HL-60/S4 treated with phorbol 12-myristate 13-acetate at 8.2 ng/mL for 4 days and 3 days (cell line): ENCODE measurements around the gene PNKD.
"Not testable (repeated sequence)": the region's sequence is repeated elsewhere in the genome, so short reads cannot be mapped to it uniquely, and the experiment has no call there.

Source experiments
- in situ Hi-C: fragments of 300-500 bp; cut with MboI; formaldehyde crosslinking; loops from 2 replicates; pipeline ENCODE4 v1.15.0; 2022; ENCODE audit warnings: low sequenced_read_pairs

PNKD gene

GRCh38 chr2:218290316-218291261, 20.3 kb downstream of the PNKD start:
- in situ Hi-C loops, result no loop called here

DNA sequence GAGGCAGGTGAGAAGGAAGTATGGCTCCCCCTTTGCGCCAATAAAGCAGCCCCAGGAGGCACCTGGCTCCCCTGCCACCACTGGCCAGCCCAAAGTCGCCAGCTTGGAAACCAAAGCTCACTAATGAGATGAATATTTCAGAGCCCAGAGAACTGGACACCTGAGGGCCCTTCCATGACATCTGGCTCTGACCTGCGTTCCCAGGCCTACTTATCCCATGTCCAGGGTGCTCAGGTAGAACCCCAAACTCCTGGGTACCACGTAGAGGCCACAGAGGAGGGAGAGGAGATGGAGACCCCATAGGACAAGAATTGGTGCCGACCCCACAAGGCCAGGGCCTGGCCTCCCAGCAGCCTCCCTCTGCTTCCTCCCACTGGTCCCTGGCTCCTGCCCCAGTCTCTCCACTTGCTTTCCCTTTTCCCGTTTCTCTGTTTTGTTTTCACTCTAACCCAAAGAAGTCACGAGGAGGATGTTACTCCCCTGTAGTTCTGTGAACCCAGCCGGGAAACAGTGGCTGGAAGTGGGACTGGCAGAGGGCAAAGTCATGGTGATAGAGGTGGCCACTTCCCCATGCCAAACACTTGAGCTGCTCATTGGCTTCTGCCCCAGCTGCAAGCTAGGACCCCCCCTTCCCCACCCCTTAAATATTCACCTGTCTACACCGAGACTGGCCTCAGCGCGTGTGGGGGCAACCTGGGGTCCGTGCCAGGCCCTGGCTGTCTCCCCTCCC, 21.2 kb downstream of the PNKD start:
- in situ Hi-C loops, result no loop called here

- in situ Hi-C loops, result no loop called here
Observed at GRCh38 chr2:218292048-218293014, 22.0 kb downstream of the PNKD start, which contains the start of gene TMBIM1. Gene TMBIM1 (minus strand): TSS chr2:218292503. CDS start chr2:218282141, 10,362 bp downstream.

DNA sequence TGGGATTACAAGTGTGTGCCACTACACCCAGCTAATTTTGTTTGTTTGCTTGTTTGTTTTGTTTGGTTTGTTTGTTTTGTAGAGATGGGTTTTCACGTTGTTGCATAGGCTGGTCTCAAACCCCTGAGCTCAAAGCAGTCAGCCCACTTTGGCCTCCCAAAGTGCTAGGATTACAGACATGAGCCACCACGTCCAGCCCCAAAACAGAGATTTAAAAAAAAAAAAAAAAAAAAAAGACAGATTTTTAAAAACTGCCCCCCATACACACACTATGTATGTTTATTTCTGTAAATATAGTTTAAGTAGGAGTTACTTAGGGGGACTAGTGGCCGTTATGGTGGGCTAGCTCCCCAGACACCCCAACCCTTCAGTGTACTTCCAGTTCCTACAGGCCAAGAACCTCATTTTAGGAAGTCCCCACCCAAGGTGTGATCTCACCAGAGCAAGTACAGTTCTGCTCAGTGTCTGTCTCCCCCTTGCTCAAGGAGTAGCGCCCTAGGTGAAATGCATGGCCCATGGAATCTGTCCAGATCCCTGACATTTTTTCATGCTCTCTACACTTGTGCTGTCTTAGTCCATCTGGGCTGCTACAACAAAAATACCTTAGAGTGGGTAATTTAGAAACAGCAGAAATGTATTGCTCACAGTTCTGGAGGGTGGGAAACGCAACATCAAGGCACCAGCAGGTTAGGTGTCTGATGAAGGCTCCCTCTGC, 23.6 kb downstream of the PNKD start:
- in situ Hi-C loops, result no loop called here

DNA sequence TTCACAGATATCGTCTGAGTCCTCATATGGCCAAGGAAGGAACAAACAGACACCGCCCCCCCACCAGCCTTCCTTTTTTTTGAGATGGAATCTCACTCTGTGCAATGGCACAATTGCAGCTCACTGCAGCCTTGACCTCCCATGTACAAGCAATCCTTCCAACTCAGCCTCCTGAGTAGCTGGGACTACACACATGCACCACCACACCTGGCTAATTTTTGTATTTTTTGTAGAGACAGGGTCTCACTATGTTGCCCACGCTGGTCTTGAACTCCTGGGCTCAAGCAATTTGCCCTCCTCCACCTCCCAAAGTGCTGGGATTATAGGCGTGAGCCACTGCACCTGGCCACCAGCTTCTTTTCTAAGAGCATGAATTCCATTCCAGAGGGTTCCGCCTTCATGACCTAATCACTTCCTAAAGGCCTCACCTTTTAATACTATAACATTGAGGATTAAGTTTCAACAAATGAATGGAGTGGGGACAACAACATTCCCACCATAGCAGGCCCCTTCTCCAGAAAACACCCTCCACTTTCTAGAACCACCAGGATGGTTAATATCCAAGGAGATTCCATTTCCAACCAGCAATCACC, 24.2 kb downstream of the PNKD start:
- in situ Hi-C loops, result no loop called here

- in situ Hi-C loops, result no loop called here
Observed at GRCh38 chr2:218295029-218295428, 24.7 kb downstream of the PNKD start.

DNA sequence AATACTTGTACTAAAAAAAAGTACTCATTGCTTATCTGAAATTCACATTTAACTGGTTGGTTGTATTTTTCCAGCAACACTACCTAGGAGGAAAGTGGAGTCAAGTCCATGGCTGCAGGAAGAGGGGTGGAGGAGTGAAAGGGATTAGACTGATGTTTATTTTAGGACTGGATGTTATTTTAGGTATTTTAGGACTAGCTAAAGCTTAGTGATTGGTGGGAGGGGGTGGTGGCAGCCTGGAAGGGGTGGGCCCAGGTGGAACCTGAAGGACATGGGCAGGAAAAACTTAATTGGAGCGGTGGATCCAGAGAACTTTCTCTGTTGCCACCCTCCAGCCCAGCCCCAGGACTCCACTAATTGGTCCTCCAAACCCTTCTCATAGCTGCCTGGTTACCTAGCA, 25.9 kb downstream of the PNKD start:
- in situ Hi-C loops, result no loop called here

DNA sequence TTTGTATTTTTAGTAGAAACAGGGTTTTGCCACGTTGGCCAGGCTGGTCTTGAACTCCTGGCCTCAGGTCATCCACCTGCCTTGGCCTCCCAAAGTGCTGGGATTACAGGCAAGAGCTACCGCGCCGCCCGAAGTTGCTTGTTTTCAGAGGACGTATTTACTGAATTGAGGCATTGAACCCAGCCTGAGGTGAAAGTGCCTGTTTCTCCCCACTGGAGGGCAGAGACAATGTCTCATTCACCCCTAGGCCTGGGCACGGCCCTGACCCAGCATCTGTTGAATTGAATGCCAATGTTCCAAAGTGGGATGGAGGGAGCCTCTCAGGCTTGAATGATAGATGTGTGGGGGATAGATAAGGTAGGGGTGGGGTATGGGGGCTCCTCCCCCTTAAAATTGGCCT, 26.5 kb downstream of the PNKD start:
- in situ Hi-C loops, result no loop called here

DNA sequence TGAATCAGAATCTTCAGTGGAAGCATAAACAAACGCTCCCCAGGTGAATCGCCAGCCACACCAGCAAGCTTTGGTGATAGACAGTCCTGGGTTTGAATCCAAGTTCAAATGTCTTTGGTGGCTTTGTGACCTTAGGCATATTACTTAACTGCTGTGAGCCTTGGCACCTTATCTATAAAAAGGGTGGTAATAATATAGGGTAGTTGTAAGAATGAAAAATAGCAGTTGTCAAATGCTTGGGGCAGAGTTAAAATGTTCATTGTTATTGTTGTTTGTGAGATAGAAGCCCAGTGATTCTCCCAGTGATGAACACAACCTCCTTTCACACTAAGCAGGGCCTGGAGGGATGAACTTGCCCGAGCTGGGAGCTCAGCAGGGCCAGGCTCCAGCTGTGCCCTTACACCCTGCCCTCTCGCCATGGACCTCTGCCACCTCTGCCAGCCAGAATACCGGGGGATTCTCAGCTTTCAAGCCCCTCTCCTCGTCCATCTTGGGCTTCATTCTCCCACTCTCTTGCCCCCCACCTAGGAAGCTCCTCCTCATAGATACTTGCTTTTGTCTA, 28.1 kb downstream of the PNKD start:
- in situ Hi-C loops, result no loop called here

GRCh38 chr2:218300141-218300540, 29.8 kb downstream of the PNKD start:
- in situ Hi-C loops, result no loop called here

- in situ Hi-C loops, result no loop called here
Observed at GRCh38 chr2:218301176-218301819, 31.0 kb downstream of the PNKD start.

DNA sequence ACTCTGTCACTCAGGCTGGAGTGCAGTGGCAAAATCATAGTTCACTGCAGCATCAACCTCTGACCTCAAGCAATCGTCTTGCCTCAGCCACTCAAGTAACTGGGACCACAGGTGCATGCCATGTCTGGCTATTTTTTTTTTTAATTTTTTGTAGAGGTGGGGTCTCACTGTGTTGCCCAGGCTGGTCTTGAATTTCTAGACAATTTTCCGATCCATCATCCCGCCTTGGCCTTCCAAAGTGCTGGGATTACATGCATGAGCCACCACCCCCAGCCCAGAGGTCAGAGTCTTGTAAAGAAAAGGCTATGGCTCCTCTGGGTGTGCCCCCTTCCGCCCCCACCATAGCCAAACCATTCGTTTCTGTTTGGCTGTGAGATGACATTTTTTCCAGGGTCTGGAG, 35.1 kb downstream of the PNKD start:
- in situ Hi-C loops, result no loop called here

DNA sequence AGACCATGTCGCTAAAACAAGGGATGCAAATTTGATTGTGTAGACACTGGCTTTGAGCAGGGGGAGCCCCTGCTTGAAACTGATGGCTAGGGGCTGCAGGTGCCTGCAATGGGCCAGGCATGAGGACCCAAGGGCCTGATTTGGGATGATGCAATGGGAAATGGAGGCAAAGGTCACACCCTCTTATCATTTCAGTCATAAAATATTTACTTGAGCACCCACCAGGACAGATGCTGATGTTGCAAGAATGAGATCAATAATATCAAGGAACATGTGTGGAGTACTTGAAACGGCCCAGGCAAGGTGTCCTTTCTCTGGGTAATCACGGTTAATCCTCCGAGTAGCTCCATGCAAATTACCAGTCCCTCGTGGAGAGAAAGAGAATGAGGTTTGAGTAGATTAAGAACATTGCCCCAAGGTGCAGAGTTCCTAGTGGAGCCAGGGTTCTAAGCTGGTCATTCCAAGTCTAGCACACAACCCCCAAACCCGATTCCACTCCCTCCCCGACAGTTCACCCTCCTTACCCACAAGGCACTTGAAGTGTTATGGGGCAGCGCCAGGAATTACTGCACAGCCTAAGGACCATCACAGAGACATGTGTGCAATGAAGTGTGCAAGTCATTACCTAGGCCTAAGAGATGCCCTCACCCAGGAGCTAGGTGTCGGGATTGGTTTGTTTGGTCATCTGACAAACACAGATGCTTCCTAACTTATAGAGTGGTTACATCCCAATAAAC, 36.0 kb downstream of the PNKD start:
- in situ Hi-C loops, result no loop called here

GRCh38 chr2:218307415-218308090, 37.2 kb downstream of the PNKD start:
- in situ Hi-C loops, result no loop called here

DNA sequence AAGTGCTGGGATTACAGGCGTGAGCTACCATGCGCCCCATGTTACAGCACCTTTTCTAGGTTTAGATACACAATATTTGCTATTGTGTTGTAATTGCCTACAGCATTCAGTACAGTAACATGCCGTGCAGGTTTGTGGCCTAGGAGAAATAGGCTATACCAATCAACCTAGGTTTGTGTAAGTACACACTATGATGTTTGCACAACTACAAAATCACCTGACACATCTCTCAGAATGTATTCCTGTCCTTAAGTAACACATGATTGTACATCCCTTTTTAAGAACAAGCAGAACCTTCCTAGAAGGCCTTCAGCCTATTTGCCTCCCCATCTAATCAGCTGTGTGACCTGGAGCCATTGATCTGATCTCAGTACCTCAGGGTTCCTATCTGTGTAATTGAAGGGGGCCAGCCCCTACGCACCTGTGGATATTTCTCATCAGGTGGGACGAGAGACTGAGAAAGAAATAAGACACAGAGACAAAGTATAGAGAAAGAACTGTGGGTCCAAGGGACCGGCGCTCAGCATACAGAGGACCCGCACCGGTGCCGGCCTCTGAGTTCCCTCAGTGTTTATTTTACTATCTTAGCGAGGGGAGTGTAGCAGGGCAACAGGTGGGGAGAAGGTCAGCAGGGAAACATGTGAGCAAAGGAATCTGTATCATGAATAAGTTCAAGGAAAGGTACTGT, 40.7 kb downstream of the PNKD start:
- in situ Hi-C loops, result no loop called here

GRCh38 chr2:218311541-218312266, 41.4 kb downstream of the PNKD start:
- in situ Hi-C loops, result not testable (repeated sequence)
